ENCODE data around the gene INF2. TPM values are rescaled to one million over a fixed set of nuclear protein-coding genes. Genes with fewer than 3 reads are reported as not detected.

INF2 gene
- total and polyA plus RNA-seq, 2 experiments from 2014 or later: 36.7 to 75.5 TPM

GRCh38 chr14:104719343-104719742 lies 29.9 kb downstream of the INF2 start (continued):
- TF ChIP-seq CREB1 (CRISPR knock-in tag; IDR thresholded peaks at IDR 0.05; ENCODE audit: low read depth) (no peak), REST (IDR thresholded peaks at IDR 0.05; ENCODE audit: unreplicated experiment) (no peak), ZNF114 (CRISPR knock-in tag; IDR thresholded peaks at IDR 0.05) (no peak), POLR2AphosphoS5 (IDR thresholded peaks at IDR 0.05; ENCODE audit: low read depth) (no peak), CTCF (conservative IDR thresholded peaks at IDR 0.05; ENCODE audit: low read depth in 2 of 2) (no peak), ZNF331 (CRISPR knock-in tag; IDR thresholded peaks at IDR 0.05; ENCODE audit: low read depth) (no peak), JUNB (IDR thresholded peaks at IDR 0.05; ENCODE audit: unreplicated experiment) (no peak)

- no peaks in the 10 kb centered on the region for H3K79me2 ChIP-seq (replicated peaks; ENCODE audit: insufficient read depth)
- no peak overlapping the region for H3K4me3 ChIP-seq
- peaks cover 10% of the 10 kb centered on the region; the same call in 1 of the 2 replicates for H3K4me1 ChIP-seq (ENCODE audit: insufficient read depth)
- H3K9me3 Mint-ChIP-seq: no peaks in the 10 kb centered on the region
- H3K27ac Mint-ChIP-seq: no peak overlapping the region
- H3K4me1 Mint-ChIP-seq: peaks cover 9% of the 10 kb centered on the region; the same call in 2 of the 3 replicates
- no peak for TF ChIP-seq NANOG (IDR thresholded peaks at IDR 0.05; ENCODE audit: borderline replicate concordance)
- peaks cover 9% of the 10 kb centered on the region for H3K27me3 Mint-ChIP-seq (ENCODE audit: insufficient read depth, low read depth, poor library complexity)
- H3K36me3 Mint-ChIP-seq (ENCODE audit: low read depth): peaks cover 3% of the 10 kb centered on the region; the same call in 1 of the 3 replicates
- ATAC-seq: no peak
- H3K4me2 ChIP-seq: no peak overlapping the region
- no peaks in the 10 kb centered on the region for H3K27me3 ChIP-seq (ENCODE audit: insufficient read depth)
- H3K36me3 ChIP-seq (ENCODE audit: insufficient read depth): no peaks in the 10 kb centered on the region
- no peaks in the 10 kb centered on the region; the same call in 1 of the 2 replicates for H3F3A ChIP-seq (replicated peaks; ENCODE audit: low read depth)
- no peaks in the 10 kb centered on the region for H3K9me2 ChIP-seq (ENCODE audit: insufficient read depth)
- H4K20me1 ChIP-seq (replicated peaks; ENCODE audit: insufficient read depth): no peaks in the 10 kb centered on the region
- no peak overlapping the region for H2AFZ ChIP-seq
- DNase-seq (ENCODE audit: low spot score): no peak
- no peak overlapping the region for H3K4me3 Mint-ChIP-seq
- H3K27ac ChIP-seq (ENCODE audit: low read depth): no peak overlapping the region
Measured at GRCh38 chr14:104721505-104722431, 32.4 kb downstream of the INF2 start.
